ENCODE measurements around the gene AFF3.

GRCh38 chr2:100126897-100127401 lies 15.4 kb downstream of the AFF3 start:
- TF ChIP-seq JUND (IDR thresholded peaks at IDR 0.05; ENCODE audit: low read depth, low read length): no peak
- TF ChIP-seq MTA2 (IDR thresholded peaks at IDR 0.05; ENCODE audit: low read depth): no peak
- TF ChIP-seq CEBPB (IDR thresholded peaks at IDR 0.05; ENCODE audit: borderline replicate concordance in 1 of 2, low read depth in 2 of 2, low read length in 2 of 2): no peak
- TF ChIP-seq CTCF (IDR thresholded peaks at IDR 0.05 in 2 of 3, conservative IDR thresholded peaks at IDR 0.05 in 1 of 3; ENCODE audit: control insufficient read depth in 2 of 3, extremely low read depth in 1 of 3, insufficient read depth in 1 of 3, low read depth in 3 of 3, low read length in 3 of 3): no peak
- TF ChIP-seq PAX8 (IDR thresholded peaks at IDR 0.05): no peak
- TF ChIP-seq CBX5 (IDR thresholded peaks at IDR 0.05; ENCODE audit: low read depth): no peak
- TF ChIP-seq ZNF274 (IDR thresholded peaks at IDR 0.05; ENCODE audit: insufficient read depth, insufficient read length): no peak
- TF ChIP-seq USF2 (IDR thresholded peaks at IDR 0.05; ENCODE audit: borderline replicate concordance, low read depth, low read length): no peak
- no peak for TF ChIP-seq POLR2AphosphoS5 (IDR thresholded peaks at IDR 0.05; ENCODE audit: low read length)

Measured in GM12878 (cell line).